Endodermal cell (in vitro differentiated cells): ENCODE results near the gene ATP5PO. TPM values are rescaled to one million over a fixed set of nuclear protein-coding genes. Genes with fewer than 3 reads are reported as not detected.
"Not testable (repeated sequence)": the region's sequence is repeated elsewhere in the genome, so short reads cannot be mapped to it uniquely, and the experiment has no call there.

ENCODE experiments used
- DNase-seq: peaks from one replicate; pipeline ENCODE4 v3.0.0-alpha.2; 2017
- H3K27ac ChIP-seq: 2 replicates; pipeline ENCODE4 v1.5.1; 2013; ENCODE audit warnings: mild to moderate bottlenecking, low read depth, low read length, moderate library complexity
- H3K27me3 ChIP-seq: 2 replicates; pipeline ENCODE4 v1.6.1; 2013; ENCODE audit warnings: mild to moderate bottlenecking, low read length, moderate library complexity; ENCODE audit not compliant: insufficient read depth, control insufficient read depth, poor library complexity, severe bottlenecking
- H3K36me3 ChIP-seq: 2 replicates; pipeline ENCODE4 v1.7.0; 2013; ENCODE audit warnings: mild to moderate bottlenecking, low read length, moderate library complexity; ENCODE audit not compliant: control insufficient read depth, insufficient read depth
- H3K4me1 ChIP-seq: one replicate; pipeline ENCODE4 v1.7.0; 2013; ENCODE audit warnings: low read length; ENCODE audit not compliant: control insufficient read depth, insufficient read depth
- H3K4me3 ChIP-seq: 2 replicates; pipeline ENCODE4 v1.5.1; 2013; ENCODE audit warnings: mild to moderate bottlenecking, low read length, moderate library complexity
- H3K9ac ChIP-seq: 2 replicates; pipeline ENCODE4 v1.6.1; 2013; ENCODE audit warnings: mild to moderate bottlenecking, low read length, moderate library complexity; ENCODE audit not compliant: poor library complexity, severe bottlenecking; ENCODE audit errors: extremely low read depth
- H3K9me3 ChIP-seq: 2 replicates; pipeline ENCODE4 v1.6.1; 2013; ENCODE audit warnings: mild to moderate bottlenecking, low read length, moderate library complexity; ENCODE audit not compliant: control insufficient read depth
- H3K27ac Mint-ChIP-seq: 2 replicates; pipeline ENCODE4 v1.8.0; 2020; ENCODE audit warnings: mixed read lengths
- H3K27me3 Mint-ChIP-seq: 2 replicates; pipeline ENCODE4 v1.8.0; 2021; ENCODE audit warnings: mild to moderate bottlenecking, mixed read lengths; ENCODE audit not compliant: insufficient read depth
- H3K36me3 Mint-ChIP-seq: 2 replicates; pipeline ENCODE4 v1.8.0; 2020; ENCODE audit warnings: low read depth, mixed read lengths
- H3K4me1 Mint-ChIP-seq: 2 replicates; pipeline ENCODE4 v1.8.0; 2020; ENCODE audit warnings: mixed read lengths
- H3K4me3 Mint-ChIP-seq: 2 replicates; pipeline ENCODE4 v1.8.0; 2020; ENCODE audit warnings: mild to moderate bottlenecking, moderate library complexity, mixed read lengths
- H3K9me3 Mint-ChIP-seq: 2 replicates; pipeline ENCODE4 v1.8.0; 2020; ENCODE audit warnings: mild to moderate bottlenecking, mixed read lengths
- WGBS, 2 experiments: methylation state at CpG; one replicate each; pipeline versions ENCODE4 v1.1.5 to v1.1.7; 2013; ENCODE audit warnings: missing lambda C conversion rate in 2 of 2, mixed read lengths in 1 of 2; ENCODE audit not compliant: insufficient coverage in 1 of 2, insufficient read length in 1 of 2; 5-methylcytosine and 5-hydroxymethylcytosine counted together
- total RNA-seq, 2 donors: library from RNA; stranded (reverse); fragmentation: NEBNext Ultra II Directional in 1 of 2; extraction: Animal tissue kit (Norgen Biotek cat#: 25700) in 1 of 2; gene quantifications; 2 replicates in 1 of 2; 3 replicates in 1 of 2; pipeline ENCODE4 v1.2.1, GENCODE V29; 2021
- TF ChIP-seq, protein P1 (sequence below): fragments of 200-600 bp; sonication (generic); conservative IDR thresholded peaks from 2 replicates; pipeline ENCODE4 v1.5.0; 2021; ENCODE audit warnings: antibody characterized with exemption, mild to moderate bottlenecking

Gene ATP5PO
- total RNA-seq, 2 donors from 2014 or later, result 223 to 252 TPM

DNA sequence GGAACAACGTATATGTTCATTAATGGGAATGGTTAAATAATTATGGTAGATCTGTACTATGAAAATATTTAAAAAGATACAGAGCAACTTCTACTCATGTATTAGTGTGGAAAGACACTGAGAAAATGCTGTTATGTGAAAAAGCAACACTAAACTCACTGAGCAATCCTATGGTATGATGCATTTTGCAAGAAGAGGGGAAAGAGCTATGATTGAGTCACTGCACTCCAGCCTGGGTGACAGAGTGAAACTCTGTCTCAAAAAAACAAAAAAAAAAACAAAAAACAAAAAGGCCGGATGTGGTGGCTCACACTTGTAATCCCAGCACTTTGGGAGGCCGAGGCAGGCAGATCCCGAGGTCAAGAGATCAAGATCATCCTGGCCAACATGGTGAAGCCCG lies 44.4 kb downstream of the ATP5PO start:
- no peak for DNase-seq
- Mint-ChIP-seq H3K27ac (no peak overlapping the region), H3K9me3 (peaks cover 8% of the 10 kb centered on the region), H3K4me3 (no peak overlapping the region), H3K36me3 (no peaks in the 10 kb centered on the region), H3K27me3 (no peaks in the 10 kb centered on the region), H3K4me1 (no peaks in the 10 kb centered on the region)
- Histone ChIP-seq H3K9ac (no peak overlapping the region), H3K4me1 (no peaks in the 10 kb centered on the region), H3K27me3 (no peaks in the 10 kb centered on the region), H3K4me3 (no peak overlapping the region), H3K27ac (no peak overlapping the region), H3K36me3 (no peaks in the 10 kb centered on the region), H3K9me3 (no peaks in the 10 kb centered on the region)
- TF ChIP-seq, protein P1, sequence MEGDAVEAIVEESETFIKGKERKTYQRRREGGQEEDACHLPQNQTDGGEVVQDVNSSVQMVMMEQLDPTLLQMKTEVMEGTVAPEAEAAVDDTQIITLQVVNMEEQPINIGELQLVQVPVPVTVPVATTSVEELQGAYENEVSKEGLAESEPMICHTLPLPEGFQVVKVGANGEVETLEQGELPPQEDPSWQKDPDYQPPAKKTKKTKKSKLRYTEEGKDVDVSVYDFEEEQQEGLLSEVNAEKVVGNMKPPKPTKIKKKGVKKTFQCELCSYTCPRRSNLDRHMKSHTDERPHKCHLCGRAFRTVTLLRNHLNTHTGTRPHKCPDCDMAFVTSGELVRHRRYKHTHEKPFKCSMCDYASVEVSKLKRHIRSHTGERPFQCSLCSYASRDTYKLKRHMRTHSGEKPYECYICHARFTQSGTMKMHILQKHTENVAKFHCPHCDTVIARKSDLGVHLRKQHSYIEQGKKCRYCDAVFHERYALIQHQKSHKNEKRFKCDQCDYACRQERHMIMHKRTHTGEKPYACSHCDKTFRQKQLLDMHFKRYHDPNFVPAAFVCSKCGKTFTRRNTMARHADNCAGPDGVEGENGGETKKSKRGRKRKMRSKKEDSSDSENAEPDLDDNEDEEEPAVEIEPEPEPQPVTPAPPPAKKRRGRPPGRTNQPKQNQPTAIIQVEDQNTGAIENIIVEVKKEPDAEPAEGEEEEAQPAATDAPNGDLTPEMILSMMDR, result no peak
- WGBS, 2 experiments, result 95 to 100% methylated on average over 4 of the region's 5 CpGs

DNA sequence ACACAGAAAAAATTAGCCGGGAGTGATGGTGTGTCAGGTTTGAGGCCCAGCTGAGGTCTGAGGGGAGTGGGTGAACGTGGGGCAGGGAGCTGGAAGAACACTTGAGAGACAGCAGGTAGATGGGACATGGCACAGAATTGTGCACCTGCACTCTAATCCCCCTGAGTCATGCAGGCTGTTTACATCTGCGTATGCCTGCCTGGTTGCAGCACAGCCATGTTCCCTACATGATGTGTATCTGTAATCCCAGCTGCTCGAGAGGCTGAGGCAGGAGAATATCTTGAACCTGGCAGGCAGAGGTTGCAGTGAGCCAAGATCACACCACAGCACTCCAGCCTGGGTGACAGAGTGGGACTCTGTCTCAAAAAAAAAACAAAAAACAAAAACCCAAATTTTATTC lies 44.8 kb downstream of the ATP5PO start:
- Histone ChIP-seq H3K4me3 (no peak overlapping the region), H3K27me3 (no peaks in the 10 kb centered on the region), H3K27ac (no peak overlapping the region), H3K9ac (no peak overlapping the region), H3K36me3 (no peaks in the 10 kb centered on the region), H3K4me1 (no peaks in the 10 kb centered on the region), H3K9me3 (no peaks in the 10 kb centered on the region)
- WGBS, 2 experiments, result 90 to 93% methylated on average over 2 to 4 of the region's 4 CpGs
- H3K9me3 Mint-ChIP-seq, result peaks cover 8% of the 10 kb centered on the region
- H3K36me3 Mint-ChIP-seq, result no peaks in the 10 kb centered on the region
- no peak overlapping the region for H3K27ac Mint-ChIP-seq
- DNase-seq, result no peak
- H3K4me1 Mint-ChIP-seq, result no peaks in the 10 kb centered on the region
- TF ChIP-seq, protein P1, result no peak
- no peaks in the 10 kb centered on the region for H3K27me3 Mint-ChIP-seq
- no peak overlapping the region for H3K4me3 Mint-ChIP-seq

DNA sequence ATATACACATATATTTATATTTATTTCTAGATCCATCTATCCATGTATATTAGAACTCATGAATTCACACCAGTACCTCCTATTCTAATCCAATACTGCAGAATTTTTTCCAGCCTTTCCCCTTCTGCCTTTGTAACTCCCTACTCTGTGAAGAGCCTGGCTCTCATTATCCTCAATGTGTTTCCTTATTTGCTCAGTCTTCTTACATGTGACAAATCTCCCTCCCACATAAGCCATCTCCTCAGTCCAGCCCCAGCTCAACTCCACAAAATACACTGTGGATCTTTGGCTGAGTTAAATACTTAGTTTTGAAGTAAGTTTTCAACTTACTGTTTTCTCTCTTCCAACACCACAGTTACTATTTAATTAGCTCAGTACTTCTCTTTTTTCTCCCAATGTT lies 45.7 kb downstream of the ATP5PO start:
- Histone ChIP-seq H3K27me3 (no peaks in the 10 kb centered on the region), H3K4me3 (no peak overlapping the region), H3K36me3 (no peaks in the 10 kb centered on the region), H3K27ac (no peak overlapping the region), H3K9me3 (no peaks in the 10 kb centered on the region), H3K9ac (no peak overlapping the region), H3K4me1 (no peaks in the 10 kb centered on the region)
- TF ChIP-seq, protein P1, result no peak
- no peak for DNase-seq
- H3K27ac Mint-ChIP-seq, result no peak overlapping the region
- H3K36me3 Mint-ChIP-seq, result no peaks in the 10 kb centered on the region
- H3K4me3 Mint-ChIP-seq, result no peak overlapping the region
- no peaks in the 10 kb centered on the region for H3K4me1 Mint-ChIP-seq
- peaks cover 8% of the 10 kb centered on the region for H3K9me3 Mint-ChIP-seq
- no peaks in the 10 kb centered on the region for H3K27me3 Mint-ChIP-seq

DNA sequence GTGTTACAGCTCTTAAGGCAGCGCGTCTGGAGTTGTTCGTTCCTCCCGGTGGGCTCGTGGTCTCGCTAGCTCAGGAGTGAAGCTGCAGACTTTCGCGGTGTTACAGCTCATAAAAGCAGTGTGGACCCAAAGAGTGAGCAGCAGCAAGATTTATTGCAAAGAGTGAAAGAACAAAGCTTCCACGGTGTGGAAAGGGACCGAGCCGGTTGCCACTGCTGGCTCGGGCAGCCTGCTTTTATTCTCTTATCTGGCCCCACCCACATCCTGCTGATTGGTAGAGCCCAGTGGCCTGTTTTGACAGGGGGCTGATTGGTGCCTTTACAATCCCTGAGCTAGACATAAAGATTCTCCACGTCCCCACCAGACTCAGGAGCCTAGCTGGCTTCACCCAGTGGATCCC lies 47.7 kb downstream of the ATP5PO start:
- H3K36me3 Mint-ChIP-seq, H3K9me3 ChIP-seq, DNase-seq, H3K27ac Mint-ChIP-seq, H3K9me3 Mint-ChIP-seq, H3K4me1 Mint-ChIP-seq, H3K4me1 ChIP-seq, H3K27me3 Mint-ChIP-seq, H3K27ac ChIP-seq, H3K36me3 ChIP-seq, H3K4me3 Mint-ChIP-seq, H3K9ac ChIP-seq, H3K27me3 ChIP-seq, H3K4me3 ChIP-seq: not testable (repeated sequence)
- 93 to 100% methylated on average over 6 to 13 of the region's 13 CpGs for WGBS, 2 experiments
